K562 (cell line): Measurements from ENCODE around the gene RACGAP1.

Source experiments
- CTCF ChIP-seq, 3 experiments: IDR thresholded peaks in 2 of 3; conservative IDR thresholded peaks in 1 of 3; 2 replicates each; pipeline ENCODE4 v1.5.1; 2011 to 2012; ENCODE audit warnings: low read length in 3 of 3, mild to moderate bottlenecking in 3 of 3, control low read depth in 2 of 3, improper control_type of control experiment in 1 of 3, inconsistent platforms in 1 of 3, low read depth in 1 of 3, mixed read lengths in 1 of 3, moderate library complexity in 1 of 3; ENCODE audit not compliant: insufficient read depth in 2 of 3
- ELF1 ChIP-seq: fragments of 200-800 bp; sonication (Bioruptor generic); IDR thresholded peaks from 2 replicates; pipeline ENCODE4 v1.6.1; 2016; ENCODE audit warnings: missing genetic modification characterization, missing compliant biosample characterization
- EZH2 ChIP-seq: IDR thresholded peaks from 2 replicates; pipeline ENCODE4 v1.6.1; 2012; ENCODE audit warnings: low read depth, mild to moderate bottlenecking, inconsistent platforms, low read length, borderline replicate concordance
- NFE2 ChIP-seq: IDR thresholded peaks from 2 replicates; pipeline ENCODE4 v1.6.1; 2014; ENCODE audit warnings: antibody characterized with exemption, low read depth
- POLR2A ChIP-seq: fragments of 450-650 bp; conservative IDR thresholded peaks from 2 replicates; pipeline ENCODE4 v1.6.1; 2016
- POLR2AphosphoS5 ChIP-seq: IDR thresholded peaks from 2 replicates; pipeline ENCODE4 v1.6.1; 2011; ENCODE audit warnings: mild to moderate bottlenecking, low read depth, low read length, moderate library complexity; ENCODE audit not compliant: control insufficient read depth, insufficient read depth
- SMAD3 ChIP-seq: fragments of 450-650 bp; formaldehyde crosslinking; conservative IDR thresholded peaks from 2 replicates; pipeline ENCODE4 v1.4.0; 2020; ENCODE audit warnings: mild to moderate bottlenecking
- XRCC4 ChIP-seq: IDR thresholded peaks from one replicate; pipeline ENCODE4 v1.6.1; 2011; ENCODE audit not compliant: insufficient read depth, insufficient read length; ENCODE audit errors: extremely low read depth
- ZBTB49 ChIP-seq: sonication (generic); formaldehyde crosslinking; IDR thresholded peaks from 2 replicates; pipeline ENCODE4 v1.8.0; 2022; ENCODE audit warnings: missing genetic modification reagents, mild to moderate bottlenecking, borderline replicate concordance
- TF ChIP-seq, protein P1 (sequence below): sonication (generic); formaldehyde crosslinking; IDR thresholded peaks from 2 replicates; pipeline ENCODE4 v1.5.0; 2020; ENCODE audit warnings: missing genetic modification reagents
- TF ChIP-seq, protein P2 (sequence below): fragments of 250-450 bp; sonication (Bioruptor Pico); IDR thresholded peaks from 2 replicates; pipeline ENCODE4 v1.5.0; 2021

GRCh38 chr12:49944718-49945117, 80.6 kb downstream of the RACGAP1 start:
- TF ChIP-seq, protein P1, sequence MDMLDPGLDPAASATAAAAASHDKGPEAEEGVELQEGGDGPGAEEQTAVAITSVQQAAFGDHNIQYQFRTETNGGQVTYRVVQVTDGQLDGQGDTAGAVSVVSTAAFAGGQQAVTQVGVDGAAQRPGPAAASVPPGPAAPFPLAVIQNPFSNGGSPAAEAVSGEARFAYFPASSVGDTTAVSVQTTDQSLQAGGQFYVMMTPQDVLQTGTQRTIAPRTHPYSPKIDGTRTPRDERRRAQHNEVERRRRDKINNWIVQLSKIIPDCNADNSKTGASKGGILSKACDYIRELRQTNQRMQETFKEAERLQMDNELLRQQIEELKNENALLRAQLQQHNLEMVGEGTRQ (CRISPR knock-in tag), result no peak
- TF ChIP-seq EZH2 (no peak), POLR2AphosphoS5 (no peak), ELF1 (no peak), ZBTB49 (no peak), NFE2 (no peak), CTCF (IDR thresholded peaks at IDR 0.05 in 2 of 3, conservative IDR thresholded peaks at IDR 0.05 in 1 of 3; ENCODE audit: insufficient read depth in 2 of 3, low read depth in 1 of 3, low read length in 3 of 3) (no peak), POLR2A (no peak), SMAD3 (no peak), XRCC4 (no peak)
- TF ChIP-seq, protein P2, sequence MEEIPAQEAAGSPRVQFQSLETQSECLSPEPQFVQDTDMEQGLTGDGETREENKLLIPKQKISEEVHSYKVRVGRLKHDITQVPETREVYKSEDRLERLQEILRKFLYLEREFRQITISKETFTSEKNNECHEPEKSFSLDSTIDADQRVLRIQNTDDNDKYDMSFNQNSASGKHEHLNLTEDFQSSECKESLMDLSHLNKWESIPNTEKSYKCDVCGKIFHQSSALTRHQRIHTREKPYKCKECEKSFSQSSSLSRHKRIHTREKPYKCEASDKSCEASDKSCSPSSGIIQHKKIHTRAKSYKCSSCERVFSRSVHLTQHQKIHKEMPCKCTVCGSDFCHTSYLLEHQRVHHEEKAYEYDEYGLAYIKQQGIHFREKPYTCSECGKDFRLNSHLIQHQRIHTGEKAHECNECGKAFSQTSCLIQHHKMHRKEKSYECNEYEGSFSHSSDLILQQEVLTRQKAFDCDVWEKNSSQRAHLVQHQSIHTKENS (CRISPR knock-in tag), result no peak
